ENCODE measurements around the gene XKR3.
"Not testable (repeated sequence)": the region's sequence is repeated elsewhere in the genome, so short reads cannot be mapped to it uniquely, and the experiment has no call there.

XKR3 gene

DNA sequence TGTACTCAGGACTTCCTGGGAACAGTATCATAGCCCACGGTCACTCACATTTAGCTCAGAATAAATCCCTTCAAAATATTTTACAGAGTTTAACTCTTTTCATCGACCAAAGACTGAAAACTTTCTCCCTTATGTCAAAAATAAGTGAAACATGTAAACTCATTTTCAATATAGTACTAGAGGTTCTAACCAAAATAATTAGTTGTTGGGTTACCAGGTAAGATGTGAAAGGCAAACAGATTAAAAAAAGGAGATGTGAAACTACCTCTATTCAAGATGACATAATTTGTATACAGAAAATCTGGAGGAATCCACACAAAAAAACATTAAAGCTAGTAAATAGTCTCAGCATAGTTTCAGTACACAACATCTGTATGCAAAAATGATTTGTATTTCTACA is 20.3 kb downstream of the XKR3 start:
- DNase-seq = no peak

DNA sequence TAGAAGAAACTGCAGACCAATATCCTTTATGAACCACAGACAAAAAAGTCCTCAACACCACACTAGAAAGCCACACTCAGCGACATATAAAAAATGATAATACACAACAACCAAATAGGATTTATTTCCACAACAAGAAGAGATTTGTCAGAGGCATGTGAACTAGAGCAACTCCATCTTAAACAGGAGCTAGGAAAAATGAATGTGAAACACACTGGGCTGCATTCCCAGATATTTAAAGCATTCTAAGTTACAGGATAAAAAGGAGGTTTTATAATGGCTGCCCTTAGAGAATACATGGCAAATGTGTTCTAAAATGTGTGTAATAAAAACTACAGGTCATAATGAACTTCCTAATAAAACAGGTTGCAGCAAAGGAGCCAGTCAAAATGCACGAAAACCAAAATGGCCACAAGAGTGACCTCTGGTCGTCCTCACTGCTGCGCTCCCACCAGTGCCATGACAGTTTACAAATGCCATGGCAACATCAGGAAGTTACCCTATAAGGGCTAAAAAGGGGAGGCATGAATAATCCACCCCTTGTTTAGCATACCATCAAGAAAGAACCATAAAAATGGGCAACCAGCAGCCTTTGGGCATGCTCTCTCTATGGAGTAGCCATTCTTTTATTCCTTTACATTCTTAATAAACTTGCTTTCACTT is 21.8 kb downstream of the XKR3 start:
- no peak for DNase-seq

DNA sequence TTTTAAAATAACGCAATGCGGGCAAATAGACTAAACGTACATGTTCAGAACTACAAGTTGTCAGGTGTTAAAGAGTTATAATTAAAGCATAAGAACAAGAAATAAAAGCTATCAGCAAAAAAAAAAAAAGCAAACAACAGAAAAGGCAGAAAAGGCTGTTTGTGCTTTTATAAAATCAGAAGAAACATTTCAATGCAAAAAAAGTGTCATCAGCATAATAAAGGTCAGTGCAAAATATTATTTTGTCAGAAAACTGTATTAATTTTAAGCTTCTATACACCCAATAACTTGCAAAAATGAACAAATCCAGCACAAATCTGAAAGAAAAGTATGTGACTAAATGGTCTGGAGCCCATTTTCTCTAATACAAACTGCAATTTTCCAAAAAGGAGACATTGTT is 23.6 kb downstream of the XKR3 start:
- DNase-seq = no peak

DNA sequence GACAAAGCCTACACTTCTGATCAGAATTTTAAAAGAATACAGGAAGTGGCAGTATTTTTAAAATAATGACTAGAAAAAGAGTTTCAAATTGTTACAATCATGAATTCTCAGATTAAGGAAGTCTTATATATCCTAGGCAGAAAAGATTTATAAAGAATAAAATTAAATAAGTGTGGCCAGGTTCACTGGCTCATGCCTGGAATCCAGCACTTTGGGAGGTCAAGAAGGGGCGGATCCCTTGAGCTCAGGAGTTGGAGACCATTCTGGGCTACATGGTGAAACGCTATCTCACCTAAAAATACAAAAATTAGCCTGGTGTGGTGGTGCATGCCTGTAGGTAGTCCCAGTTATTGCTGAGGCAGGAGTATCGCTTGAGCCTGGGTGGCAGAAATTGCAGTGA is 24.1 kb downstream of the XKR3 start:
- no peak for DNase-seq

DNA sequence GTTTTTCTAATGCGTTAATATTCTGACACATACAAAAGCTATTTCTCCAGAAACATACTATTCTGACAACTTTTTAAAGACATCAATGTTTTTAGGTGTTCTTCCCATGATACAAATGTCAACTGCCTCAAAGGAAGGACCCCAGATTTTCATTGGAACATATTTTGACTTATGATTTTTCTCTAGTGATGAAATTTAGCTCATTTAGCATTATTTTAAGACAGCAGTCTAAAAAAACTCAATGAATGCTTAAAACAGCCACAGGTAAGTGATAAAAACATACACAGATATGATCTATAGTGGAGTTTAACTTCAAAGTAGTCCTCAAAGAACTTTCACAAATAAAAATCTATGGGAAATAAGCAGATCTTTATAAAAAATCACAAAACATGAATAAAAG is 24.9 kb downstream of the XKR3 start:
- no peak for DNase-seq

DNA sequence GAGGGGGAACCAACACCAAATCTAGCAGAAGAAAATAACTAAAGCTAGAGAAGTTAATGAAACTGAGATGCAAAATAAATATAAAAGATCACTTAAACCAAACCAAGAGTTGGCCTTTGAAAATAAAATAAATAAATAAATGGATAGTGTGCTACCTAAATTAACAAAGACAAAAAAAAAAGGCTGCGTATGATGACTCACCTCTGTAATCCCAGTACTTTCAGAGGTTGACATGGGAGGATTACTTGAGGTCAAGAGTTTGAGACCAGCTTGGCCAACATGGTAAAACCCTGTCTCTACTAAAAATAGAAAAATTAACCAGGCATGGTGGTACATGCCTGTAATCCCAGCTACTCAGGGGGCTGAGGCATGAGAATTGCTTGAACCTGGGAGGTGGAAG is 29.7 kb downstream of the XKR3 start:
- DNase-seq = not testable (repeated sequence)

DNA sequence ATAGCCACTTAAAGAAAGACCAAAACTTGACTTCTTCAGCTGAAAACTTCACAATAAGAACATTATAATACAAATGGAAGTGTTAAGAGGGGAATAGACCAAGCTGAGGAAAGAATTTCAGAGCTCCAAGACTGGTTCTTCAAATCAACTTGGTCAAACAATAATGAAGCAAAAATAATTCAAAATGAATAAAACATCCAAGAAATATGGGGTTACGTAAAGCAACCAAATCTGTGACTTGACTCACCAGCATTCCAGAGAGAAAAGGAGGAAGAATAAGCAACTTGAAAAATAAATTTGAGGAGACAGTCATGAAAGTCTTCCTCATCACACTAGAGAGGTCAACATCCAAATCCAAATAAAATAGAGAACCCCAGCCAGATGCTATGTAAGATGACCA is 31.4 kb downstream of the XKR3 start:
- no peak for DNase-seq

DNA sequence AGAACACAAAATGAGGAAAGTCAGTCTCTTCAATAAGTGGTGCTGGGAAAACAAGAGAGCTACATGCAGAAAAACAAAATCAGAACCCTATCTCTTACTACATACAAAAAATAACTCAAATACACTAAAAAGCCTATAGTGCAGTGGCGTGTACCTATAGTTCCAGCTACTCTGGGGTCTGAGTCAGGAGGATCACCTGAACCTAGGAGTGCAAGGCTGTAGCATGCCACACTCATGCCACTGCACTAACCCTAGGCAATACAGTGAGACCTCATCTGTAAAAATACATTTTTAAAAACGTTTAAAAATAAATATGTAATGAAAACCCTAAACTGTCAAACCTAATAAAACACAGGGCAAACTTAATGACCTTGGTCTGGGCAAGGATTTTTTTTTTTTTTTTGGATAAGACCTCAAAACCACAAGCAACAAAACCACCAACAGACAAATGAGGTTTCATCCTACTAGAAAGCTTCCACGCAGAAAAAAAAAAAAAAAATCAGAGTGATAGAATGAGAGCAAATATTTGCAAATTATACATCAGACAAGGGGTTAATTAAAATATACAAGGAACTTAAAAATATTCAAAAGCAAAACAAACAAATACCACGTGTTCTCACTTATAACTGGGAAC is 35.2 kb downstream of the XKR3 start:
- DNase-seq = no peak

DNA sequence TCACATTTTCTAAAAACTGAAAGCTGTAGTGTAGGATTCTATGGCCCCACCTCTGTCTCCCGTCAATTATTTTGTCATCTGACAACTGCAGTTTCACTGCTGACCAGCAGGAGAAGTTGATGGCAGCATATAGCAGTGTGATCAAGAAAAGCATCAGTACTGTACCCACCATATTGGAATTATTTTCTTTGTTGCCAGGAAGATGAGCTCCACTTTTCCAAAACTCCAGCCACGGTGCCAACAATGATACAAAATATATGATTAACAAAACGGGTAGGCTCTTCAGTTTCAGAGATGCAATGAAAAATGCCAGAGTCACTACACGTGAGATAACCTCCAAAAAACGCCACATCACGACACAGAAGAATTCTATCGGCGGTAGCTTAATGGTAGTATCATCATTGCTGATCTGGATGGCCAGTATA is 41.3 kb downstream of the XKR3 start:
- DNase-seq = no peak

DNA sequence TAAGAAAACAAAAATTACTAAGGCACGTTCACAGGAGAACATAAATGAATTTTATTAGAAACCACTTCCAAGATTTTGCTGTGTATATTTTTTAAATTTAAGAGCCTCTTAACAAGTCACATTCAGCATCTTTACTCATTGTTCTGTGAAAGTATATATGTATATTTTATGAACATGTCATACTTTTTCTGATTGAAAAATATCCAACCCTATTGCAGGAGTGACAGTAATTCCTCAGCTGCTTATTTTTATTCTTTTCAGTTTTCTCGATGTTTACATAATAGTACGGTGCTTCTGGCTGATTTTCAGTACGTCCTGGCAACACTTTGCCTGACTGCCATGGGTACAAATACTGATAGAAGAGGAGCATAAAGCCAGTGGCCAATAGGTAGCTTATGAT is 41.8 kb downstream of the XKR3 start:
- no peak for DNase-seq

DNA sequence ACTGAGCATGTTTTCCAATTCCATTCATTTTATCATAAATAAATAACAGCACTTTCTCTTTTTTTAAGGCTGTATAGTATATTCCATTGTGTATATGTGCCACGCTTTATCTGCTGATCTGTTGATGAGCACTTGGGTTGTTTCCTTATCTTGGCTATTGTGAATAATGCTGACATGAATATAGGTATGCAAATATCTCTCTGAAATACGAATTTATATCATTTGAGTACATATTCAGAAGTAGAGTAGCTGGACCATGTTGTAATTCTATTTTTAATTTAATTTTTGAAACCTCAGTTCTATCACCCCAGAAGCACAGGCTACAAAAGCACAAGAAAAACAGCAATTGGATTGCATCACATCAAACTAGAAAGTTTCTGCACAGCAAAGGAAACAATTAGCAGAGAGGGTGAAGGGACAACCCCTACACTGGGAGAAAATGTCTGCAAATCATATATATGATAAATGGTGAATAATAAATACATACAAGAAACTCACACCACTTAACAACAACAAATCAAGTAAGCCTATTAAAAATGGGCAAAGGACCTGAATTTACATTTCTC is 43.4 kb downstream of the XKR3 start:
- no peak for DNase-seq

DNA sequence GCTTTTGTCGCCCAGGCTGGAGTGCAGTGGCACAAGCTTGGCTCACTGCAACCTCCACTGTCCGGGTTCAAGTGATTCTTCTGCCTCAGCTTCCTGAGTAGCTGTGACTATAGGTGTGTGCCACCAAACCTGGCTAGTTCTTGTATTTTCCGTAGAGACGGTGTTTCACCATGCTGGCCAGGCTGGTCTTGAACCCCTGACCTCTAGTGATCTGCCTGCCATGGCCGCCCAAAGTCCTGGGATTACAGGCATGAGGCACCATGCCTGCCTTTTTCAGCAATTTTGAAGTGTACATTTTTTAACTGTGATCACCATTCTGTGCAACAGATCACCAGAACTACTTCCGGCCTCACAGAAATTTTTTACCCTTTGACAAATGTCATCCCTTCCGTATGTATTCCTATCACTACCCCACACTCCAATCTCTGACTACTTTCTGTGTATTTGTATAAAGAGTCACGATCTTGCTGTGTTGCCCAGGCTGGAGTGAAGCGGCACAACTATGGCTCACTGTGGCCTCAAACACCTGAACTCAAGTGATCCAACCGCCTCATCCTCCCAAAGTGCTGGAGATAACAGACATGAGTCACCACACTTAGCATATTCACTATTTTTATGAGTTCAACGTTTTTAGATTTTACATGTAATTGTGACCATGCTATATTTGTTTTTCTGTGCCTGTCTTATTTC is 44.0 kb downstream of the XKR3 start:
- DNase-seq = no peak

DNA sequence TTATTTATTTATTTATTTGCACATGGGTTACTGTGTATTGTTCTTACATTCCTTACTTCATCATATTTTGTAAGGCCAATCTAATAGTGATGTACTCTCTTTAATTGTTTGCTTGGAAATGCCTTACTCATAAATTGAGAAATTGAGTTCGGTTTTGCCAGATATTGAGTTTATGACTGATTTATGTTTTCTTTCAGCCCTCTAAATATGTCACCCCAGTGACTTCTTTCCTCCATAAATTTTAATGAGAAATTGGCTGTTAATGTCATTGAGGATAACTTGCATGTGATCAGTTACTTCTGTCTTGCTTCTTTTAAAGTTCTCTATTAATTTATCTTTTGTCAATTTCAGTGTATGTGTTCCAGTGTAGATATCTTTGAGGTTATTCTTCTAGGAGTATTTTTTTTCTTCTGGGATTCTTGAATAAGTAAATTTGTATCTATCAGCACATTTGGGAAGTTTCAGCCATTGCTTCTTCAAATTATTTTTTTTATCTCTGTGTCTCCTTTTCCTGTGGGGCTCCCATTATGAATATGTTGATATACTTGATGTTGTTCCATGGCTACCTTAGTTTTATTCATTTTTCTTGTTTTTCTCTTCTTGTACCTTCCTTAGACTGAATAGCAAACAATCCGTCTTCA is 47.8 kb downstream of the XKR3 start:
- DNase-seq = no peak

DNA sequence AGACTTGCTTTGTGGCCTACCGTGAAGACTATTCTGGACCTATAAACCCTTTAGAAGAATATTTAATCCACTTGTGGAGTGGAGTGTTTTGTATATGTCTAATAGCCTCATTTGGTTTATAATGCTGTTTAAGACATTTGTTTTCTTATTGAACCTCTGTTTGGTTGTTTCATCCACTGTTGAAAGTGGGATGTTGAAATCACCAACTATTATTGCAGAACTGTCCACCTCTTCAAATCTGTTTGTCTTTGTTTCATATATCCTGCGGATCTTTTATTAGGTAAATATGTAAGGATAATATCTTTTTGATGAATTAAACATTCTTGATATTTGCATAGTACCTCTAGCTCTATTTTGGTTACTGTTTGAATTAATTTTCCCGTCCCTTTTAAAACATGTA is 49.1 kb downstream of the XKR3 start:
- no peak for DNase-seq

DNA sequence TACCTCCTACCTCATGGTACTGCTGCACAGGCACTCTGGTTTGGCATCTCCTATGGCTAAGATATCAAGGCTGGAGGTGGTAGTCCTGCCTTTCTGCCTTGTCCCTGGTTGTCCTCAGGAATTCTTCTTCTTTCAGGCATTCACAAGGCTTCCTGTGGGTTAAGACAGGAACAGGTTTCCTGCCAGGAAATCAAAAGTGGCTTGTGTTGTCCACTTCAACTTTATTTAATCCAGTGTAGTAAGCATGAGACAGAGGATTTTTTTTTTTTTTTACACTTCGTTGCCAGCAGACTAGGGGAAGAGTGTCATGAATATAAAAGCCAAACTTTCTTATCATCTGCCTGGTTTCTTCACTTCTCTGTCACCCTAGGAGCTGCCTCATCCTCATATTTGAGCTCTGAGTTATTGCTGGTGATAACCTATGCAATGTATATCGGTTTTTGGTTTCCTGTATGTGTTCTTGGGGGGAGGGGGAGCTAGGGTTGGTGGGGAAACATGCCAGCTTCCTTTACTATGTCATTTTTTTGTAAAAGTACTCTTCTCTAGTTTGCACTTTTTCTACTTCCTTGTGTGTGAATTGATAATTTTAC is 50.2 kb downstream of the XKR3 start:
- DNase-seq = no peak

DNA sequence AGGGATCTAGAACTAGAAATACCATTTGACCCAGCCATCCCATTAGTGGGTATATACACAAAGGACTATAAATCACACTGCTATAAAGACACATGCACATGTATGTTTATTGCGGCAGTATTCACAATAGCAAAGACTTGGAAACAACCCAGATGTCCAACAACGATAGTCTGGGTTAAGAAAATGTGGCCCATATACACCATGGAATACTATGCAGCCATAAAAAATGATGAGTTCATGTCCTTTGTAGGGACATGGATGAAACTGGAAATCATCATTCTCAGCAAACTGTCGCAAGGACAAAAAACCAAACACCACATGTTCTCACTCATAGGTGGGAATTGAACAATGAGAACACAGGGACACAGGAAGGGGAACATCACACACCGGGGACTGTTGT is 53.6 kb downstream of the XKR3 start:
- DNase-seq = not testable (repeated sequence)

DNA sequence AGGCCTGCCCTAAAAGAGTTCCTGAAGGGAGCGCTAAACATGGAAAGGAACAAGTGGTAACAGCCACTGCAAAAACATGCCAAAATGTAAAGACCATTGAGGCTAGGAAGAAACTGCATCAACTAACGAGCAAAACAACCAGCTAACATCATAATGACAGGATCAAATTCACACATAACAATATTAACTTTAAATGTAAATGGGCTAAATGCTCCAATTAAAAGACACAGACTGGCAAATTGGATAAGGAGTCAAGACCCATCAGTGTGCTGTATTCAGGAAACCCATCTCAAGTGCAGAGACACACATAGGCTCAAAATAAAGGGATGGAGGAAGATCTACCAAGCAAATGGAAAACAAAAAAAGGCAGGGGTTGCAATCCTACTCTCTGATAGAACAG is 57.3 kb downstream of the XKR3 start:
- DNase-seq = not testable (repeated sequence)

DNA sequence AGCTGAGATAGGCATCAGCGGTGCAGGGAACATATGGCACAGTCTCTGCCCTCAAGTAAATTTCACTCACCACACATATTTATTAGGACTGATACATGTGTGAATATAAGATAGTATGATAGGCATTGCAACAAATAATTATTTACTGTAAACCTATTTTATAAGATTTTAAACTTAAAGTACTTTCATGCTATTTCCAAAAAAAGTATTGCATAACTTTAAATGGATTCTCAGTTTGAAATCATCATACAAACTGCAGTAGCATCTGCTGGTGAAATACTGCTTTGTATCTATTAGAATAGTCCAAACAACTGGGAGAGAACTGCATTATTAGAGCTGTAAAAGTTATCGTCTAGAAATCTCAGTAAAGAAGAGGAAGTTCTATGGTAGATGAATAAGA is 63.0 kb downstream of the XKR3 start:
- not testable (repeated sequence) for DNase-seq

DNA sequence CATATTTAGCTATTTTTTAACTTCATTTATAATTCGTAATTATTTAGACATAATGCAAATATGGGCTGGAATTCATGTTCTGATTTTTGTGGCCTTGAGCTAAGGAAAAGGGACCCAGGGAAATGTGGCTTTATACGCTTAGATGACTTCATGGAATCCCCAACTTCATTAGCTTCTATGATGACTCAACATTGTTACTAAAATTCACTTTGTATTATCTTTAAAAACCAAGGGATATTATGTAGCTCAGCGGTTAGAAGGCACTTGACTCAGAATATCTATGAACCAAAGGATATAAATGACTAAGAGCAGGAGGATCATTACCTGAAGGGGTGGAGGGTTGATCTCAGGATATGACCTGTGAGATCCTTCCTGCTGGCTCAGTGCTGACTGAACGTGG is 64.8 kb downstream of the XKR3 start:
- DNase-seq = not testable (repeated sequence)

DNA sequence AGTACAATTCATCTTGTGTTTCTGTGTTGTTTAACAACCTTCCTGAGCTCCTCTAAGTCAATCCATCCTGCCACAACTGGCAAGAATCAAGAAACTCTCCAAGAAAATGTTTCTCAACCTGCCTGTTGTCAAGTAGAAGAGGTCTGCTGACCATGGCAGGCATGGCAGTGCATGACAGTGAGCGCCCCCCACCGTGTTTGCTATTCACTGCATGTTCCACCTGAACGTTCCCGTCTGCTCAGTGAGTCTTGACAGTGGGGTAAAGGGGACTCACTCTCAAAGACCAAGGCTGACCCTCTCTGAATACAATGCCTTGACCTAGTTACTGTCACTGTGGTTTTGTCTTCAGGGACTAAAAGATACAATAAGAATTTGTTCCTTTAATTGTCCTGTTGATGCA is 75.9 kb downstream of the XKR3 start:
- DNase-seq = not testable (repeated sequence)

DNA sequence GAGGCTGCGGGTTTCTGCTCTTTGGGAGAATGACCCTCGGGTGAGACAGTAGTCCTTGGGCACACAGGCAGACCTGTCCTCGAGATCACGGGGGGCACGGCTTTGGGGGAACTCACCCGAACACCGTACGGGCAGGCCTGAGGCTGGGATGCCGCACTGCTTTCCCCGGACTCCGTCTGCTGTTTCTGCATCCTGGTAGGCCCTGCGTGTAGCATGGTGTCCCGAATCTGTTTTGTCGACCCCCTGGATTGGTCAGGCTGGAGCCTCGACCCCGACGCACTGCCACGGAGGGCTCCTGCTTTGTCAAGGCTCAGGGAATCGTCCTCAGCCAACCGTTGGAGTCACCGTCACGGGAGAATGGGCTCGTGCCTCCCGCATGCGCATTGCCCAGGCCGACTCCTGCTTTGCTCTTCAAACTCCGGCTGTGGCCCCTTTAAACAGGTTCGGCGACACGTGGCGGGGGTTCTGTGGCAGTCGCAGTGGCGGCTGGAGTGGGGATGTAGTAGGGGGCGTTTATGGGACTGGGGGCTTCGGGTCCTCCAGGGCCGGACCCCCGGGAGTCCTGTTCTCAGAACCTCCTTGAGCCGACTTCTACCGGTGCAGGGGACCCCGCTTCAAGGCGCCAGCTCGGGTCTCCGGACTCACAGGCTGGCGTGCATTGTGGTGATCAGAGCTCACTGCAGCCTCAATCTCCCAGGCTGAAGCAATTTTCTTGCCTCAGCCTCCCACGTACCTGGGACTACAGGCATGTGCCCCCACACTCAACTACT is 76.9 kb downstream of the XKR3 start:
- not testable (repeated sequence) for DNase-seq
